OCI-LY7 (cell line): ENCODE data around the gene MFSD6. TPM values are rescaled to one million over a fixed set of nuclear protein-coding genes. Genes with fewer than 3 reads are reported as not detected.

Experiments used
- BruUV-seq: library from RNA; stranded (reverse); fragments of 400-500 nt; replicated peaks from 2 replicates; lab custom pipeline; 2021; lab: Mats Ljungman, UMichigan
- CTCF ChIA-PET: fragments of 300-600 bp; sonication (Branson Sonifier 250); formaldehyde crosslinking; loops from one replicate; lab custom pipeline; 2022; ENCODE audit warnings: antibody characterized with exemption; ENCODE audit not compliant: unreplicated experiment; lab: Charles Lee
- POLR2A ChIA-PET: fragments of 300-600 bp; sonication (Branson Sonifier 250); formaldehyde crosslinking; loops from one replicate; lab custom pipeline; 2022; ENCODE audit warnings: antibody characterized with exemption; lab: Charles Lee
- DNase-seq: peaks from one replicate; pipeline ENCODE4 v3.0.0-alpha.2; 2015; ENCODE audit warnings: low spot score
- H2AFZ ChIP-seq: fragments of 200-600 bp; sonication (generic), shearing (Covaris generic); 2 replicates; pipeline ENCODE4 v1.6.1; 2014; ENCODE audit warnings: mild to moderate bottlenecking, antibody characterized with exemption, low read length, moderate library complexity
- H3K27ac ChIP-seq: fragments of 200-600 bp; sonication (generic); 2 replicates; pipeline ENCODE4 v1.5.1; 2014; ENCODE audit warnings: mixed run types, low read depth, mild to moderate bottlenecking, moderate library complexity, low read length, inconsistent platforms; ENCODE audit not compliant: poor library complexity, severe bottlenecking
- H3K36me3 ChIP-seq: fragments of 200-600 bp; sonication (generic); 2 replicates; pipeline ENCODE4 v1.6.1; 2014; ENCODE audit warnings: mild to moderate bottlenecking, antibody characterized with exemption, low read length, moderate library complexity, mixed read lengths; ENCODE audit not compliant: insufficient read depth
- H3K4me1 ChIP-seq: fragments of 200-600 bp; sonication (generic); 2 replicates; pipeline ENCODE4 v1.5.1; 2014; ENCODE audit warnings: mild to moderate bottlenecking, low read length; ENCODE audit not compliant: insufficient read depth, poor library complexity, severe bottlenecking
- H3K4me2 ChIP-seq: fragments of 200-600 bp; sonication (generic); 2 replicates; pipeline ENCODE4 v1.6.1; 2014; ENCODE audit warnings: mild to moderate bottlenecking, low read length
- H3K4me3 ChIP-seq: fragments of 200-600 bp; sonication (generic); 2 replicates; pipeline ENCODE4 v1.5.1; 2014; ENCODE audit warnings: mild to moderate bottlenecking, low read depth, low read length; ENCODE audit not compliant: poor library complexity, severe bottlenecking
- H3K79me2 ChIP-seq: fragments of 200-600 bp; sonication (generic); 2 replicates; pipeline ENCODE4 v1.6.1; 2016; ENCODE audit warnings: low read depth, mild to moderate bottlenecking, low read length, moderate library complexity, mixed read lengths; ENCODE audit not compliant: insufficient read depth
- H3K9me2 ChIP-seq: fragments of 200-600 bp; sonication (generic); 2 replicates; pipeline ENCODE4 v1.6.1; 2016; ENCODE audit warnings: mild to moderate bottlenecking, low read length, mixed read lengths; ENCODE audit not compliant: insufficient read depth
- H3K9me3 ChIP-seq: fragments of 200-600 bp; sonication (generic); 2 replicates; pipeline ENCODE4 v1.6.1; 2014; ENCODE audit warnings: mild to moderate bottlenecking, mixed run types, low read length, mixed read lengths
- H4K20me1 ChIP-seq: fragments of 200-600 bp; sonication (generic); 2 replicates; pipeline ENCODE4 v1.6.1; 2014; ENCODE audit warnings: mild to moderate bottlenecking, antibody characterized with exemption, low read length, moderate library complexity, mixed read lengths; ENCODE audit not compliant: insufficient read depth
- CTCF ChIP-seq: fragments of 200-600 bp; sonication (generic); conservative IDR thresholded peaks from 2 replicates; pipeline ENCODE4 v1.5.1; 2014; ENCODE audit warnings: mild to moderate bottlenecking, antibody characterized with exemption, low read length, moderate library complexity, mixed read lengths
- EZH2phosphoT487 ChIP-seq: fragments of 200-600 bp; sonication (generic); IDR thresholded peaks from 2 replicates; pipeline ENCODE4 v1.6.1; 2018; ENCODE audit warnings: low read depth, borderline replicate concordance, mild to moderate bottlenecking, mixed run types, antibody characterized with exemption, low read length, moderate library complexity, mixed read lengths
- intact Hi-C: fragments of 100-400 bp; cut with micrococcal nuclease; formaldehyde crosslinking; loops from one replicate; pipeline ENCODE4 v1.10.0; 2022; ENCODE audit not compliant: unreplicated experiment
- total RNA-seq, 2 experiments: library from RNA; depleted of rRNA in 1 of 2; stranded (reverse); fragments of >200 nt in 1 of 2; shearing (Covaris generic) in 1 of 2; gene quantifications; 2 replicates each; pipeline ENCODE4 v1.2.3, GENCODE V29; 2014 to 2022

The MFSD6 gene
- total RNA-seq, 2 experiments from 2014 or later: 8.3 to 19.5 TPM

GRCh38 chr2:190362894-190363293, 45.3 kb upstream of the MFSD6 start:
- Histone ChIP-seq H3K4me3 (no peak overlapping the region), H2AFZ (no peak overlapping the region), H3K4me2 (no peak overlapping the region), H3K9me3 (no peaks in the 10 kb centered on the region), H3K9me2 (no peaks in the 10 kb centered on the region), H4K20me1 (no peaks in the 10 kb centered on the region), H3K27ac (no peak overlapping the region), H3K36me3 (no peaks in the 10 kb centered on the region), H3K79me2 (no peaks in the 10 kb centered on the region), H3K4me1 (no peaks in the 10 kb centered on the region)
- DNase-seq: no peak
- intact Hi-C loops: no loop called here
- TF ChIP-seq EZH2phosphoT487 (no peak), CTCF (no peak)
- ChIA-PET CTCF (no interaction called here), POLR2A (no interaction called here)
- no TSS peak for BruUV-seq

GRCh38 chr2:190365499-190366204, 42.5 kb upstream of the MFSD6 start:
- POLR2A ChIA-PET: no interaction called here
- H3K4me2 ChIP-seq: no peak overlapping the region
- no peaks in the 10 kb centered on the region for H3K36me3 ChIP-seq
- H3K4me1 ChIP-seq: no peaks in the 10 kb centered on the region
- no peak for TF ChIP-seq CTCF
- no peak for TF ChIP-seq EZH2phosphoT487
- H3K9me2 ChIP-seq: no peaks in the 10 kb centered on the region
- no peaks in the 10 kb centered on the region for H3K79me2 ChIP-seq
- H4K20me1 ChIP-seq: no peaks in the 10 kb centered on the region
- H3K9me3 ChIP-seq: no peaks in the 10 kb centered on the region
- DNase-seq: no peak
- no peak overlapping the region for H3K4me3 ChIP-seq
- BruUV-seq: no TSS peak
- H3K27ac ChIP-seq: no peak overlapping the region
- intact Hi-C loops: no loop called here
- no peak overlapping the region for H2AFZ ChIP-seq
- CTCF ChIA-PET: no interaction called here

- intact Hi-C loops: no loop called here
- H3K4me2 ChIP-seq: no peak overlapping the region
- ChIA-PET CTCF (interaction anchor here (0.5 kb wide), 1 partner anchor 490 kb away, joined by 4 read pairs; no protein-coding TSS in a partner anchor), POLR2A (no interaction called here)
- H2AFZ ChIP-seq: no peak overlapping the region
- BruUV-seq: no TSS peak
- no peaks in the 10 kb centered on the region for H3K9me2 ChIP-seq
- no peak overlapping the region for H3K4me3 ChIP-seq
- no peak for DNase-seq
- no peaks in the 10 kb centered on the region for H3K9me3 ChIP-seq
- TF ChIP-seq CTCF (no peak), EZH2phosphoT487 (no peak)
- no peaks in the 10 kb centered on the region for H3K36me3 ChIP-seq
- no peak overlapping the region for H3K27ac ChIP-seq
- no peaks in the 10 kb centered on the region for H3K4me1 ChIP-seq
- no peaks in the 10 kb centered on the region for H4K20me1 ChIP-seq
- no peaks in the 10 kb centered on the region for H3K79me2 ChIP-seq
Observed at GRCh38 chr2:190366248-190366753, 41.9 kb upstream of the MFSD6 start.
